ENCODE results near the gene PDE8A.

PDE8A gene

GRCh38 chr15:85118581-85118980, 136.9 kb downstream of the PDE8A start:
- Histone ChIP-seq H3K27ac (no peak overlapping the region), H3K36me3 (peaks cover 37% of the 10 kb centered on the region), H3K27me3 (ENCODE audit: insufficient read depth, low read depth, severe bottlenecking) (no peaks in the 10 kb centered on the region), H3K4me3 (ENCODE audit: low read depth, low read length) (no peak overlapping the region), H3K9me3 (ENCODE audit: severe bottlenecking) (no peaks in the 10 kb centered on the region)
- TF ChIP-seq CTCF (IDR thresholded peaks at IDR 0.05; ENCODE audit: low read depth, low read length) = no peak
- no peak for DNase-seq

GRCh38 chr15:85120351-85121113, 138.9 kb downstream of the PDE8A start:
- Histone ChIP-seq H3K9me3 (ENCODE audit: severe bottlenecking) (no peaks in the 10 kb centered on the region), H3K4me3 (ENCODE audit: low read depth, low read length) (no peak overlapping the region), H3K27ac (no peak overlapping the region), H3K27me3 (ENCODE audit: insufficient read depth, low read depth, severe bottlenecking) (no peaks in the 10 kb centered on the region), H3K36me3 (peaks cover 35% of the 10 kb centered on the region)
- no peak for TF ChIP-seq CTCF (IDR thresholded peaks at IDR 0.05; ENCODE audit: low read depth, low read length)
- DNase-seq = no peak

GRCh38 chr15:85124173-85124572, 142.5 kb downstream of the PDE8A start:
- Histone ChIP-seq H3K27me3 (ENCODE audit: insufficient read depth, low read depth, severe bottlenecking) (no peaks in the 10 kb centered on the region), H3K36me3 (peaks cover 27% of the 10 kb centered on the region), H3K27ac (no peak overlapping the region), H3K9me3 (ENCODE audit: severe bottlenecking) (no peaks in the 10 kb centered on the region), H3K4me3 (ENCODE audit: low read depth, low read length) (no peak overlapping the region)
- no peak for DNase-seq
- TF ChIP-seq CTCF (IDR thresholded peaks at IDR 0.05; ENCODE audit: low read depth, low read length) = no peak

- Histone ChIP-seq H3K4me3 (ENCODE audit: low read depth, low read length) (no peak overlapping the region), H3K27ac (no peak overlapping the region), H3K36me3 (peaks cover 27% of the 10 kb centered on the region), H3K9me3 (ENCODE audit: severe bottlenecking) (no peaks in the 10 kb centered on the region), H3K27me3 (ENCODE audit: insufficient read depth, low read depth, severe bottlenecking) (no peaks in the 10 kb centered on the region)
- TF ChIP-seq CTCF (IDR thresholded peaks at IDR 0.05; ENCODE audit: low read depth, low read length) = no peak
- DNase-seq = no peak
Observed at GRCh38 chr15:85125056-85125661, 143.5 kb downstream of the PDE8A start.

GRCh38 chr15:85128621-85129020, 147.0 kb downstream of the PDE8A start:
- Histone ChIP-seq H3K27me3 (ENCODE audit: insufficient read depth, low read depth, severe bottlenecking) (no peaks in the 10 kb centered on the region), H3K9me3 (ENCODE audit: severe bottlenecking) (no peaks in the 10 kb centered on the region), H3K27ac (no peak overlapping the region), H3K36me3 (peaks cover 19% of the 10 kb centered on the region), H3K4me3 (ENCODE audit: low read depth, low read length) (no peak overlapping the region)
- no peak for TF ChIP-seq CTCF (IDR thresholded peaks at IDR 0.05; ENCODE audit: low read depth, low read length)
- no peak for DNase-seq
